H9 (cell line): Measurements from ENCODE around the gene ROCK2. TPM values are rescaled to one million over a fixed set of nuclear protein-coding genes. Genes with fewer than 3 reads are reported as not detected.

ENCODE experiments used
- DNase-seq: peaks from one replicate; pipeline ENCODE4 v3.0.0-alpha.2; 2017
- H2AFZ ChIP-seq: one replicate; pipeline ENCODE4 v1.6.1; 2013; ENCODE audit warnings: mild to moderate bottlenecking, low read length, control low read depth, moderate library complexity
- H2AK5ac ChIP-seq: 2 replicates; pipeline ENCODE4 v1.6.1; 2013; ENCODE audit warnings: low read length, control low read depth, mixed read lengths; ENCODE audit not compliant: insufficient read length
- H2BK120ac ChIP-seq: one replicate; pipeline ENCODE4 v1.6.1; 2013; ENCODE audit warnings: low read depth, mild to moderate bottlenecking, low read length, control low read depth, inconsistent platforms; ENCODE audit not compliant: poor library complexity, severe bottlenecking
- H2BK12ac ChIP-seq: 2 replicates; pipeline ENCODE4 v1.6.1; 2013; ENCODE audit warnings: low read length, control low read depth, mixed read lengths, low read depth; ENCODE audit not compliant: insufficient read length
- H2BK15ac ChIP-seq: 2 replicates; pipeline ENCODE4 v1.6.1; 2013; ENCODE audit warnings: low read depth, low read length, control low read depth
- H2BK20ac ChIP-seq: one replicate; pipeline ENCODE4 v1.6.1; 2013; ENCODE audit warnings: low read depth, mild to moderate bottlenecking, low read length, control low read depth, inconsistent platforms; ENCODE audit not compliant: poor library complexity, severe bottlenecking
- H2BK5ac ChIP-seq: 2 replicates; pipeline ENCODE4 v1.6.1; 2013; ENCODE audit warnings: low read length, control low read depth, mixed read lengths; ENCODE audit not compliant: insufficient read length
- H3K14ac ChIP-seq: 2 replicates; pipeline ENCODE4 v1.6.1; 2013; ENCODE audit warnings: low read length, control low read depth; ENCODE audit not compliant: insufficient read depth
- H3K18ac ChIP-seq: 2 replicates; pipeline ENCODE4 v1.6.1; 2013; ENCODE audit warnings: low read depth, mild to moderate bottlenecking, mixed read lengths, low read length, control low read depth; ENCODE audit not compliant: insufficient read length
- H3K23ac ChIP-seq: 2 replicates; pipeline ENCODE4 v1.6.1; 2013; ENCODE audit warnings: low read length, control low read depth, mixed read lengths, low read depth; ENCODE audit not compliant: insufficient read length
- H3K23me2 ChIP-seq: 2 replicates; pipeline ENCODE4 v1.6.1; 2013; ENCODE audit warnings: low read depth, mild to moderate bottlenecking, mixed read lengths, low read length, control low read depth; ENCODE audit not compliant: insufficient read length, poor library complexity, severe bottlenecking
- H3K27ac ChIP-seq: 2 replicates; pipeline ENCODE4 v1.5.1; 2013; ENCODE audit warnings: low read length, control low read depth, mixed read lengths, low read depth; ENCODE audit not compliant: insufficient read length
- H3K27me3 ChIP-seq: 2 replicates; pipeline ENCODE4 v1.6.1; 2013; ENCODE audit warnings: low read length, control low read depth, inconsistent platforms; ENCODE audit not compliant: insufficient read depth
- H3K4ac ChIP-seq: 2 replicates; pipeline ENCODE4 v1.6.1; 2013; ENCODE audit warnings: low read depth, mild to moderate bottlenecking, control low read depth, inconsistent platforms, low read length, moderate library complexity
- H3K4me1 ChIP-seq: 2 replicates; pipeline ENCODE4 v1.6.1; 2013; ENCODE audit warnings: low read length, control low read depth, inconsistent platforms; ENCODE audit not compliant: insufficient read depth
- H3K4me2 ChIP-seq: 2 replicates; pipeline ENCODE4 v1.6.1; 2013; ENCODE audit warnings: low read length, control low read depth, mixed read lengths; ENCODE audit not compliant: insufficient read length, insufficient read depth
- H3K56ac ChIP-seq: 2 replicates; pipeline ENCODE4 v1.6.1; 2013; ENCODE audit warnings: low read depth, mild to moderate bottlenecking, mixed read lengths, low read length, control low read depth; ENCODE audit not compliant: insufficient read length
- H3K79me1 ChIP-seq: 2 replicates; pipeline ENCODE4 v1.6.1; 2013; ENCODE audit warnings: low read depth, mild to moderate bottlenecking, moderate library complexity, low read length, control low read depth, inconsistent platforms; ENCODE audit not compliant: insufficient read depth, poor library complexity, severe bottlenecking
- H3K79me2 ChIP-seq: 2 replicates; pipeline ENCODE4 v1.6.1; 2013; ENCODE audit warnings: low read length, control low read depth, inconsistent platforms; ENCODE audit not compliant: insufficient read depth
- H3K9ac ChIP-seq: 2 replicates; pipeline ENCODE4 v1.6.1; 2013; ENCODE audit warnings: low read length, control low read depth, mixed read lengths; ENCODE audit not compliant: insufficient read length; ENCODE audit errors: extremely low read depth
- H3K9me3 ChIP-seq: one replicate; pipeline ENCODE4 v1.6.1; 2013; ENCODE audit warnings: low read depth, low read length, inconsistent platforms; ENCODE audit not compliant: control insufficient read depth
- H3T11ph ChIP-seq: one replicate; pipeline ENCODE4 v1.6.1; 2013; ENCODE audit warnings: mild to moderate bottlenecking, low read length, control low read depth, inconsistent platforms
- H4K20me1 ChIP-seq: one replicate; pipeline ENCODE4 v1.6.1; 2013; ENCODE audit not compliant: control insufficient read depth, insufficient read length, insufficient read depth
- H4K5ac ChIP-seq: 2 replicates; pipeline ENCODE4 v1.6.1; 2013; ENCODE audit warnings: low read depth, mild to moderate bottlenecking, mixed read lengths, low read length, control low read depth; ENCODE audit not compliant: insufficient read length
- H4K8ac ChIP-seq: replicated peaks from 2 replicates; pipeline ENCODE4 v1.6.1; 2013; ENCODE audit warnings: low read length, control low read depth, mixed read lengths, low read depth; ENCODE audit not compliant: insufficient read length
- H4K91ac ChIP-seq: 2 replicates; pipeline ENCODE4 v1.6.1; 2013; ENCODE audit warnings: low read depth, mild to moderate bottlenecking, moderate library complexity, mixed read lengths, low read length, control low read depth; ENCODE audit not compliant: insufficient read length
- H3K27ac Mint-ChIP-seq, 3 experiments: 2 replicates in 2 of 3; 3 replicates in 1 of 3; pipeline ENCODE4 v1.8.0; 2020 to 2021; ENCODE audit warnings: mixed read lengths in 3 of 3, mild to moderate bottlenecking in 1 of 3, moderate library complexity in 1 of 3
- H3K27me3 Mint-ChIP-seq: 2 replicates; pipeline ENCODE4 v1.8.0; 2021; ENCODE audit warnings: low read depth, mild to moderate bottlenecking, moderate library complexity, mixed read lengths
- H3K36me3 Mint-ChIP-seq, 3 experiments: 2 replicates in 2 of 3; 3 replicates in 1 of 3; pipeline ENCODE4 v1.8.0; 2020 to 2021; ENCODE audit warnings: low read depth in 3 of 3, mixed read lengths in 3 of 3; ENCODE audit not compliant: insufficient read depth in 1 of 3
- H3K4me1 Mint-ChIP-seq, 2 experiments: 2 replicates each; pipeline ENCODE4 v1.8.0; 2020; ENCODE audit warnings: mixed read lengths in 2 of 2
- H3K4me3 Mint-ChIP-seq, 2 experiments: 2 replicates in 1 of 2; 3 replicates in 1 of 2; pipeline ENCODE4 v1.8.0; 2020 to 2021; ENCODE audit warnings: mild to moderate bottlenecking in 2 of 2, mixed read lengths in 2 of 2, moderate library complexity in 1 of 2
- H3K9me3 Mint-ChIP-seq, 2 experiments: 2 replicates in 1 of 2; 3 replicates in 1 of 2; pipeline ENCODE4 v1.8.0; 2020; ENCODE audit warnings: mild to moderate bottlenecking in 2 of 2, mixed read lengths in 2 of 2, moderate library complexity in 1 of 2
- CTCF ChIP-seq: fragments of 200-600 bp; sonication (generic); conservative IDR thresholded peaks from 3 replicates; pipeline ENCODE4 v1.8.0; 2021; ENCODE audit warnings: antibody characterized with exemption, mild to moderate bottlenecking
- WGBS: extraction: QIAGEN DNeasy Blood & Tissue Kit; methylation state at CpG from one replicate; pipeline ENCODE4 v1.1.7; 2013; ENCODE audit warnings: missing lambda C conversion rate, low lambda C conversion rate, mixed read lengths; ENCODE audit not compliant: insufficient read length; ENCODE audit errors: extremely low coverage; 5-methylcytosine and 5-hydroxymethylcytosine counted together
- total RNA-seq: library from RNA; stranded (reverse); gene quantifications from 2 replicates; pipeline ENCODE4 v1.2.1, GENCODE V29; 2021

The ROCK2 gene
- total RNA-seq, 1 experiment from 2014 or later, result 33.2 TPM

- H3K4me1 Mint-ChIP-seq, result peaks cover 20 to 24% of the 10 kb centered on the region in 2 experiments
- Histone ChIP-seq H3K79me2 (no peaks in the 10 kb centered on the region), H2BK12ac (no peak overlapping the region), H3K79me1 (no peaks in the 10 kb centered on the region), H4K5ac (no peak overlapping the region), H3K27ac (no peak overlapping the region), H2BK120ac (no peak overlapping the region), H3K23ac (no peak overlapping the region), H3K9me3 (no peaks in the 10 kb centered on the region), H3K56ac (no peak overlapping the region), H3K23me2 (no peaks in the 10 kb centered on the region), H2BK15ac (no peak overlapping the region), H3K9ac (no peak overlapping the region), H3K4me1 (peaks cover 2% of the 10 kb centered on the region; the same call in 1 of the 2 replicates), H4K20me1 (no peaks in the 10 kb centered on the region), H2AK5ac (no peak overlapping the region), H3K14ac (no peak overlapping the region), H3T11ph (no peak overlapping the region), H3K4ac (no peak overlapping the region), H2AFZ (no peak overlapping the region), H2BK5ac (no peak overlapping the region), H3K4me2 (no peak overlapping the region), H3K18ac (no peak overlapping the region), H4K91ac (no peak overlapping the region), H4K8ac (no peak overlapping the region), H3K27me3 (no peaks in the 10 kb centered on the region), H2BK20ac (no peak overlapping the region)
- no peaks in the 10 kb centered on the region for H3K9me3 Mint-ChIP-seq
- no peak overlapping the region for H3K27ac Mint-ChIP-seq
- H3K4me3 Mint-ChIP-seq, result no peak overlapping the region
- peaks cover 1% of the 10 kb centered on the region; the same call in 1 of the 2 replicates for H3K27me3 Mint-ChIP-seq
- no peak for TF ChIP-seq CTCF
- no CpG with 5 or more reads among the region's 2 CpGs for WGBS
- H3K36me3 Mint-ChIP-seq, result no peaks in the 10 kb centered on the region
- DNase-seq, result no peak
These were observed 40.8 kb upstream of the ROCK2 start for GRCh38 chr2:11385216-11385615.
